Non-pigmented ciliary epithelial cell (primary cell): ENCODE results near the gene ADAM17.
"Not testable (repeated sequence)": the region's sequence is repeated elsewhere in the genome, so short reads cannot be mapped to it uniquely, and the experiment has no call there.

Source experiments
- DNase-seq: peaks from one replicate; pipeline ENCODE4 v3.0.0-alpha.2; 2010; ENCODE audit warnings: low read depth

ADAM17 gene

GRCh38 chr2:9565436-9566153 is 10.0 kb upstream of the ADAM17 start:
- peak; percentile 80 for DNase-seq

- no peak for DNase-seq
Observed at GRCh38 chr2:9560628-9561027, 5.0 kb upstream of the ADAM17 start.

- DNase-seq = peak; percentile 76
Observed at GRCh38 chr2:9558948-9559381, 3.3 kb upstream of the ADAM17 start.

GRCh38 chr2:9556121-9556743 is 602 bp upstream of the ADAM17 start:
- DNase-seq = no peak

- DNase-seq = no peak
Observed at GRCh38 chr2:9554921-9555296, 721 bp downstream of the ADAM17 start.

GRCh38 chr2:9552219-9553178 is 3.1 kb downstream of the ADAM17 start:
- no peak for DNase-seq

- not testable (repeated sequence) for DNase-seq
Observed at GRCh38 chr2:9550859-9551391, 4.7 kb downstream of the ADAM17 start.

GRCh38 chr2:9549420-9549819 is 6.2 kb downstream of the ADAM17 start:
- no peak for DNase-seq

GRCh38 chr2:9548506-9548905 is 7.1 kb downstream of the ADAM17 start:
- no peak for DNase-seq

GRCh38 chr2:9547262-9547991 is 8.2 kb downstream of the ADAM17 start:
- DNase-seq = no peak

- DNase-seq = no peak
Observed at GRCh38 chr2:9545502-9545901, 10.1 kb downstream of the ADAM17 start.

- no peak for DNase-seq
Observed at GRCh38 chr2:9543557-9543956, 12.1 kb downstream of the ADAM17 start.

GRCh38 chr2:9539531-9539930 is 16.1 kb downstream of the ADAM17 start:
- DNase-seq = no peak

- peak; percentile 54 for DNase-seq
Observed at GRCh38 chr2:9538000-9538507, 17.6 kb downstream of the ADAM17 start.

- DNase-seq = no peak
Observed at GRCh38 chr2:9536504-9536903, 19.1 kb downstream of the ADAM17 start.

GRCh38 chr2:9535177-9535576 is 20.5 kb downstream of the ADAM17 start:
- no peak for DNase-seq

GRCh38 chr2:9533663-9534062 is 22.0 kb downstream of the ADAM17 start:
- DNase-seq = no peak

- DNase-seq = no peak
Observed at GRCh38 chr2:9532421-9532820, 23.2 kb downstream of the ADAM17 start.

- no peak for DNase-seq
Observed at GRCh38 chr2:9527995-9528787, 27.4 kb downstream of the ADAM17 start.

GRCh38 chr2:9525266-9525665 is 30.4 kb downstream of the ADAM17 start:
- no peak for DNase-seq

GRCh38 chr2:9524291-9524690 is 31.3 kb downstream of the ADAM17 start:
- no peak for DNase-seq
